ENCODE measurements around the gene BHMT. TPM values are rescaled to one million over a fixed set of nuclear protein-coding genes. Genes with fewer than 3 reads are reported as not detected.

Gene BHMT
- total and polyA plus RNA-seq, 4 donors = 27.7 to 197 (median 116) TPM

- no peak for DNase-seq (ENCODE audit: low spot score)
- Histone ChIP-seq H3K9ac (ENCODE audit: low read depth in 1 of 2, low read length in 2 of 2) (no peak overlapping the region), H3K4me1 (ENCODE audit: control insufficient read depth in 4 of 4, insufficient read depth in 4 of 4, low read length in 3 of 4) (peaks cover 0 to 3% (median 0%) of the 10 kb centered on the region in 4 donors), H3K27ac (ENCODE audit: low read depth in 1 of 2, low read length in 2 of 2) (no peak overlapping the region), H3K27me3 (ENCODE audit: control insufficient read depth in 4 of 4, insufficient read depth in 4 of 4, low read length in 3 of 4) (no peaks in the 10 kb centered on the region), H3K36me3 (ENCODE audit: control insufficient read depth in 4 of 4, insufficient read depth in 3 of 4, low read depth in 1 of 4, low read length in 3 of 4) (no peaks in the 10 kb centered on the region), H3K9me3 (ENCODE audit: control insufficient read depth in 4 of 4, low read length in 3 of 4) (peaks cover 0 to 3% (median 0%) of the 10 kb centered on the region in 4 donors), H3K4me3 (ENCODE audit: low read depth in 1 of 3, low read length in 3 of 3) (no peak overlapping the region)
- 83% methylated on average over 3 of the region's 3 CpGs for WGBS
- no peak for TF ChIP-seq RAD21 (IDR thresholded peaks at IDR 0.05)
- TF ChIP-seq HNF4A (conservative IDR thresholded peaks at IDR 0.05) = no peak
- TF ChIP-seq YY1 (IDR thresholded peaks at IDR 0.05) = no peak
- no peak for TF ChIP-seq TAF1 (conservative IDR thresholded peaks at IDR 0.05)
- no peak for TF ChIP-seq SP1 (IDR thresholded peaks at IDR 0.05)
- no peak for TF ChIP-seq HNF4G (IDR thresholded peaks at IDR 0.05)
- TF ChIP-seq NR2F2 (IDR thresholded peaks at IDR 0.05) = no peak
- TF ChIP-seq ZBTB33 (IDR thresholded peaks at IDR 0.05) = no peak
Measured at GRCh38 chr5:79140553-79140952, 28.9 kb downstream of the BHMT start.

DNA sequence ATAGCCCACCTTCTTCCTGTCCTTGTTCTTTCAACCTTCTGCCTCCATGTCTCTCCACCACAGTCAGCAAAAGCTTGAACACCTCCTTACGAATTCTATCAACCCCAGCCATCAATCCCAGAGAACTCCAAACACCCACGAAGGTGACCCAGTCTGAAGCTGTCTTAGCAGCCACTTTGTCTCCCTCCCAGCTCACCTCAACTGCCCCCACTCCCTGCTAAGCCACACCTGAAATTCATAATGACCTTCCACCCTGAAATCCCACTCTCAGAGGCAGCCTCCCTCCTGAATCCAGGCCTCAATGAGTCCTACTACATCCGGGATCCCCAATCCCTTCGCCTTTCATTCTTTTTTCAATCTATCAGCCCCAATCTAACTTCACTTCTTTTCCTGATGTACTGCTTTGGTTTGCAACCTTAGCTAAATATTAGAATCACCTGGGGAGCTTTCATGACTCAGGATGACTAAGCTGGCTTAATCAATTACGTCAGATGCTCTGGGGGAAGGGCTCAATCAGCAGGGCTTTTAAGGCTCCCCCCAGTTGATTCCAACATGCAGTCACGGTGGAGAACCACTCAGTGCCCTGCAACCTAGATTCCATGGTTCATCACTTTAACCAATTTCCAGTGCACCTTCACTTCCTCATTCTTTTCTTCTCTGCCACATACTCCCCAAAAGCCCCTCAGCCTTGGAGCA lies 32.2 kb downstream of the BHMT start:
- H3K9ac ChIP-seq (ENCODE audit: low read depth in 1 of 2, low read length in 2 of 2) = no peak overlapping the region
- DNase-seq (ENCODE audit: low spot score) = no peak
- H3K4me1 ChIP-seq (ENCODE audit: control insufficient read depth in 4 of 4, insufficient read depth in 4 of 4, low read length in 3 of 4) = no peaks in the 10 kb centered on the region
- no peak overlapping the region for H3K27ac ChIP-seq (ENCODE audit: low read depth in 1 of 2, low read length in 2 of 2)
- no peak overlapping the region for H3K4me3 ChIP-seq (ENCODE audit: low read depth in 1 of 3, low read length in 3 of 3)
- H3K27me3 ChIP-seq (ENCODE audit: control insufficient read depth in 4 of 4, insufficient read depth in 4 of 4, low read length in 3 of 4) = no peaks in the 10 kb centered on the region
- TF ChIP-seq, protein P1, sequence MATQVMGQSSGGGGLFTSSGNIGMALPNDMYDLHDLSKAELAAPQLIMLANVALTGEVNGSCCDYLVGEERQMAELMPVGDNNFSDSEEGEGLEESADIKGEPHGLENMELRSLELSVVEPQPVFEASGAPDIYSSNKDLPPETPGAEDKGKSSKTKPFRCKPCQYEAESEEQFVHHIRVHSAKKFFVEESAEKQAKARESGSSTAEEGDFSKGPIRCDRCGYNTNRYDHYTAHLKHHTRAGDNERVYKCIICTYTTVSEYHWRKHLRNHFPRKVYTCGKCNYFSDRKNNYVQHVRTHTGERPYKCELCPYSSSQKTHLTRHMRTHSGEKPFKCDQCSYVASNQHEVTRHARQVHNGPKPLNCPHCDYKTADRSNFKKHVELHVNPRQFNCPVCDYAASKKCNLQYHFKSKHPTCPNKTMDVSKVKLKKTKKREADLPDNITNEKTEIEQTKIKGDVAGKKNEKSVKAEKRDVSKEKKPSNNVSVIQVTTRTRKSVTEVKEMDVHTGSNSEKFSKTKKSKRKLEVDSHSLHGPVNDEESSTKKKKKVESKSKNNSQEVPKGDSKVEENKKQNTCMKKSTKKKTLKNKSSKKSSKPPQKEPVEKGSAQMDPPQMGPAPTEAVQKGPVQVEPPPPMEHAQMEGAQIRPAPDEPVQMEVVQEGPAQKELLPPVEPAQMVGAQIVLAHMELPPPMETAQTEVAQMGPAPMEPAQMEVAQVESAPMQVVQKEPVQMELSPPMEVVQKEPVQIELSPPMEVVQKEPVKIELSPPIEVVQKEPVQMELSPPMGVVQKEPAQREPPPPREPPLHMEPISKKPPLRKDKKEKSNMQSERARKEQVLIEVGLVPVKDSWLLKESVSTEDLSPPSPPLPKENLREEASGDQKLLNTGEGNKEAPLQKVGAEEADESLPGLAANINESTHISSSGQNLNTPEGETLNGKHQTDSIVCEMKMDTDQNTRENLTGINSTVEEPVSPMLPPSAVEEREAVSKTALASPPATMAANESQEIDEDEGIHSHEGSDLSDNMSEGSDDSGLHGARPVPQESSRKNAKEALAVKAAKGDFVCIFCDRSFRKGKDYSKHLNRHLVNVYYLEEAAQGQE (IDR thresholded peaks at IDR 0.05) = no peak
- TF ChIP-seq CTCF (IDR thresholded peaks at IDR 0.05; ENCODE audit: low read depth, low read length, missing input control) = no peak
- no peak for TF ChIP-seq RXRA (IDR thresholded peaks at IDR 0.05)
- TF ChIP-seq SP1 (IDR thresholded peaks at IDR 0.05) = no peak
- no peak for TF ChIP-seq HNF4G (IDR thresholded peaks at IDR 0.05)
- no peak for TF ChIP-seq ZBTB33 (IDR thresholded peaks at IDR 0.05)
- TF ChIP-seq TAF1 (conservative IDR thresholded peaks at IDR 0.05) = no peak
- no peak for TF ChIP-seq NR2F2 (IDR thresholded peaks at IDR 0.05)
- no peak for TF ChIP-seq EGR1 (IDR thresholded peaks at IDR 0.05; ENCODE audit: low read depth in 2 of 2)
- no peak for TF ChIP-seq HNF4A (conservative IDR thresholded peaks at IDR 0.05)
- no peak for TF ChIP-seq MAX (IDR thresholded peaks at IDR 0.05)
- no peak for TF ChIP-seq GABPA (IDR thresholded peaks at IDR 0.05 in 1 of 2, conservative IDR thresholded peaks at IDR 0.05 in 1 of 2)
- no peak for TF ChIP-seq RAD21 (IDR thresholded peaks at IDR 0.05)
- no peak for TF ChIP-seq YY1 (IDR thresholded peaks at IDR 0.05)
- TF ChIP-seq JUND (IDR thresholded peaks at IDR 0.05) = no peak
- TF ChIP-seq FOXA2 (IDR thresholded peaks at IDR 0.05) = no peak
- 89% methylated on average over 6 of the region's 6 CpGs for WGBS
- H3K36me3 ChIP-seq (ENCODE audit: control insufficient read depth in 4 of 4, insufficient read depth in 3 of 4, low read depth in 1 of 4, low read length in 3 of 4) = no peaks in the 10 kb centered on the region
- peaks cover 0 to 3% (median 0%) of the 10 kb centered on the region in 4 donors for H3K9me3 ChIP-seq (ENCODE audit: control insufficient read depth in 4 of 4, low read length in 3 of 4)
